Left renal cortex interstitium (tissue), 4 donors: Measurements from ENCODE around the gene FBXO31. TPM values are rescaled to one million over a fixed set of nuclear protein-coding genes. Genes with fewer than 3 reads are reported as not detected.
A peak's percentile ranks its signal among the peaks of the same experiment; 100 is the strongest.

Experiments used
- DNase-seq, 4 donors: peaks; one replicate each; pipeline ENCODE4 v3.0.0-alpha.2; 2013; ENCODE audit warnings: low read depth in 4 of 4, low spot score in 2 of 4, missing footprints in 1 of 4
- polyA plus RNA-seq, 4 donors: library from polyadenylated mRNA; unstranded; fragments of 120-200 nt; gene quantifications; one replicate each; pipeline ENCODE4 v1.2.1, GENCODE V29; 2013; ENCODE audit not compliant: insufficient read length in 4 of 4

FBXO31 gene
- 10 to 100 TPM; 20.7 to 29.5 (median 24.7) TPM for polyA plus RNA-seq

DNA sequence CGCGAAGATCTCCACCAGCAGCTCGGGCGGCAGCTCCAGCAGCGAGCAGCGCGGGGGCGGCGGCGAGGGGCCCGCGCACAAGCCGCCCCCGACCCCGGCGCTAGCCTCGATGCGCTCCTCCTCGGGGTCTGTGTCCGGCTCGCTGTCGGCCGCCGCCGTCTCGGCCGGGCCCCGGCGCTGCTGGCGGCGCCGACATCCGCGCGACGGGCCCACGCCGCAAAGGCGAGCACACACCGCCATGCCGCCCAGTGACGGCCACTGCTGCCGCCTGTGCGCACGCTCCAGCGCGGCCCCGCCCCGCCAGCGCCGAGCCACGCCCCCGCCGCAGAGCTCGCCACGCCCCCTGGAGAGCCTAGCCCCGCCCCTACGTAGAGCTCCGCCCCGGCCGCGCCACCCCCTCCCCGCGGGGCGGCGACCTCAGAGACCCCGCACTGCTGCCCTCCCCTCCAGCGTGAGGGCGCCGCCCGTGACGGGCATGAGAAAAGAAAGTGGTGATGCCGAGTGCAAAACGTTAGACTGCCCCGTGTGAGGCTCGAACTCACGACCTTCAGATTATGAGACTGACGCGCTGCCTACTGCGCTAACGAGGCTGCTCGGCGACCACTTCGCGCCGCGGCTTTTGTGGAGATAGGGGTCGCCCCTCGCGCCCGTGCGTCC is at the start of gene FBXO31:
Gene FBXO31 (minus strand): TSS at position 272 of the 657 bp plus-strand sequence. CDS start 32 bp downstream, at position 240.
- DNase-seq = peak; percentile 79 to 87 (median 82)

DNA sequence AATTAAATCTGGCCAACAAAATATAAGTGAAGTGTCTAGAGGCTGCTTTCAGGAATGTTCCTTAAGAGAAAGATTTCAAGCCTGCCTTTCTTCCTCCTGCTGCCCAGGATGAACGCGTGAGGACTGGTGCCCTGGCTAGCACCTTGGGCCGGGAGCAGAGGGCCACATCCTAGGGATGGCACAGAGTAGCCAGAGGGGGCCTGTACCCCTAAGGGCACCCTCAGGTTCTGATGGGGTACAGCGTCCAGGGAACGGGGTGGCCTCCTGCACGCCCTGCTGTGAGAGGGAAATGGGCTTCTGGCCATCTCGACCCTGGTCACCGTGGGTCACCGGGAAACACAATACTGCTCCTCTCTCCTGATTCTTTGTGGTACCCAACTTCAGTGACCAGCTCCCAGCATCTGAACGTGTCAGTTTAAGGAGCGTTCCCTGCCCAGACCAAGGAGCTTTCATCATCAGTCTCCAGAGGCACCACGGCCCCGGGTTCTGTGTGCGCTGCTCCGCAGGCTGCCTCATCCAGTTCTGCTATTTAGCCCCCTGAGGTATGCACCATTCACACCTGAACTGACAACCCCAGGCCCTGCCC is 48.8 kb upstream of the FBXO31 start:
- DNase-seq = no peak

DNA sequence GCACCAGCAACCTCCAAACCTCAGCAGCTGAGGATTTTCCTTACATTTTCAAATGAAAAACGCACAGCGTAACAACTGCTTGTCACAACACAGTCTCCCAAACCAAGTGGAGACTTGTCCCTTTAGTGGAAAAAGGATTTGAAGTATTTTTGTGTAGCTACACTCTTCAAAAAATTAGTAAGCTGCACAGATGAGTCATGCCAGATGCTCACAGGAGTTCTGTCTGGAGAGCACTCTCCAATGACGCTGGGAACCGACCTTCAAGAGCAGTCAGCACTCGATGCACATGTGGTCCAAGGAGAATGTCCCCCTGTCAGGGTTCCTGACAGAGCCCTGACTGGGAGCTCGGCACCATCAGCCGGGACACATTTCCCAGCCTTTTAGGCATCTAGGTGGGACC is 48.4 kb upstream of the FBXO31 start:
- DNase-seq = no peak

DNA sequence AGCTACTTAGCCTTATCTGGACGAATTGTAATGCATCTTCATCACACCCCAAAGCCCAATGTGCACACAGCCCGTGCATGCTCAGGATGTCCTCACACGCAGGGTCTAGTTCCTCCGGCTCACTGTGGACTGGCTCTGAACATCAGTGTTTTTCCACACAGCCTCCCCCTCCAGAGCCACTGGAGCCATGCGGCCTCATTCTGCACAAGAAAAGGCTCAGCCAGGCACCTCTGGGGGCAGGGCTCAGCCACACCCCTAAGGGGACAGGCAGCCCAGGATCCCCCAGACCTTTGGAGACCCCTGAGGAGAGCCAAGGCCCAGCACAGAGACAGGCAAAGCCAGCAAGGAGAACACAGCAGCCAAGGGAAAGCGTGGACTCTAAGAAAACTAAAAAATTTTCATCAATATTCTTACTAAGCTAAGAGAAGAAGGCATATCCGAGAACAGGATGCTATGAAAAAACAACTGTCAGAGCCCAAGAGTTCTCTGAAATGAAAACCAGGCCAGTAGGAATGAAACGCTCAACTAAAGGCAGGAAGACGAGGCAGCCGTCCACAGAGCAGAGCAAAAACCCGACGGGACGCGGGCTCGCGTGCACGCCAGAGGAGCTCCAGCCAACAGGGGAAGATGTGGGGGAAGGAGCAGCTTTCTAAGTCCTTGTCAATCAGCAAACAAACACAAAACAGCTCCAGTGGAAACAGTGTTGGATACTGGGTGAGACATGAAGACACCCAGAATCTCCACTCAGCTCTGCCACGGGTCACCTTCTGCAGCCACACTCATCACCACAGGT is 43.0 kb upstream of the FBXO31 start:
- DNase-seq = no peak

DNA sequence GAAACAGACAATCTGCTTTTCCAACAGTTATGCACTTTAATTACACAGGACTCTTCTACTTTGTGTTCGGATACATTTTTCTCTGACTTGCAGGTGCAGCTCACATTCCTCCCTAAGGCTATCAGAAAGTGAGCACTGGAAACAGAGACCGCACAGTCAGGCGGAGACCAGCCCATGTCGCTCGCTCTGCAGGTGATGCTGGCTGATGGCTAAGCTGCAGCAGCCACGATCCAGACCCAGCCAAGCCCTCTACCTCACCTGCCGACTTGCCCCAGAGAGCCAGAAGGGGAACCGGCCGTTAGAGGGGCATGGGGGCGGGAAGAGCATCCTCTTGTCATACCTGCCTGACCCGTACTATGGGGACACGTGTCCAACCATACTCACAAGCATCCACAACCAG is 42.4 kb upstream of the FBXO31 start:
- DNase-seq = no peak

GRCh38 chr16:87424266-87424665 is 40.7 kb upstream of the FBXO31 start:
- DNase-seq = no peak

DNA sequence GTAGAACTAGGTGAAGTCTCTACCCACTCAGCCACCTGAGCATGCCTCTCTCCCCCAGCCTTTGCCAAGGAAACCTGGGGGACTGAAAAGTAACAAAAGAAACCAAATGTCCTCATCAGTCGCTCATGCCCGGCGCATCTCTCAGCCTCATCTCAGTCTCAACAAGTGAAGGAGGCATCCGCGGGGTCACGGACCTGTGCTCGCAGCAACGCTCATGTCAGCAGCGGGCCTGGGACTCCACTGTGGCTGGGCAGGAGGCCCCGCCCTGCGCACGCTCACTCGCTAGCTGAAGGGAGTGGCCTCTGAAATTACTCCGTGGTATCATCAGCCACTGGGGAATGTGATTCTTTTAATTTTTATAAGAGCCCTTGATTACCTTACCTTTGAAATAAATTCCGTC is 39.9 kb upstream of the FBXO31 start:
- no peak for DNase-seq

DNA sequence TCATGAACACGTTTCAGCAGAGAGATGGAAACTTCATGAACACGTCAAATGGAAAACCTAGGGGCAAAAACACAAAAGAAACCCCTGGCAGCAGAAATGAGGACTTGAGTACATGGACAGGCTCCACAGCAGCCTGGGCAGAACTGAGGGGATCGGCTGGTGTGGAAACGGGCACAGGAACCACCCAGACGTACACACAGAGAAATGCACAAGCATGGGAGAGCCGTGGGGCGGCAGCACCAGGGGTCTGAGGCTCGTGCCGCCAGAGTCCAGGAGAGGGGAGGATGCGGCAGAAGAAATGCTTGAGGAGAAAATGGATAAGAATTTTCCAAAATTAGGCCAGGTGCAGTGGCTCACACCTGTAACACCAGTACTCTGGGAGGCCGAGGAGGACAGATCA is 38.5 kb upstream of the FBXO31 start:
- no peak for DNase-seq

- DNase-seq = no peak
Observed at GRCh38 chr16:87421003-87421912, 37.7 kb upstream of the FBXO31 start.

DNA sequence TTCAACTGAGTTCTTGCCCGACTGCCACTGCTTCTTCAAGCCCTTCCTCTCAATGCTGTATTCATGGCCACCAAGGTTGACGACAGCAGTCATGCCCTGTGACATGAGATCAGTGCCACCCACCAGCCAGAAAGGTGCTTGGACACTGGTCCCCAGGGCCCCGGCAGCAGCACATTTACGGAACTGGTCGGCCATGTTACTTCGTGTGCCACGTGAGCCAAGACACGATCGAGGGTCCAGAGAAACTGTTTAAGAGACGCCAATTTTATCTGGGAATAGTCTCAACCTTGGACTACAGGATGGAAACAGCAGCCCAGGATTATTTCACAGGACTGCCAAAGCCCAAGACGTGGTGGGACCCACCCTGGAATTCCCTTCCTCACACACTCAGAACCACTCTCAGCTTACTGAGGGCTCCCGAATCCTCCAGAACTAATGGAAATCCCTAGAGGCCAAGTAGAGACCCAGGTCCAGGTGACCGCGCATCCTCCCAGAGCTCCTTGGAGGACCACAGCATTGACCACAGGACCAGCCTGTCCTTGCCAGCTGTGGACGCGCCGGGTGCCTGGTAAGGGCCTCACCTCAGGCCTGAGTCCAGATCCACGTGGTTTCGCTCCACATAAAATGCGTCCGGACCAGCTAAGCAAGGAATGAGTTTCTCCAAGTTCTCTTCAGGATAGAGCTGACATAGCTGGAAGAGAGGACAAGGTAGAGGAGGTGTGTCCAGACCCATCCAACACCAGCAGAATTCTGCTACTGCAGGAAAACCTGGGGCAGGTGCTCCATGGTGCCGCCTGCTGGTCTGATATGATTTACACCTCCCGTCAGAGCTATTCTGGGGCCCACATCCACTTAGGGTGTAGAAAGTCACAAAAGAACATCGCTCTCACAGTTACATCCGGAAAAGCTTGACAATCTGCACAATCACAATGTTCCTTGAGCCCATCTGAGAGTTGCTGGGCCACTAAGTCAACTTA is 36.7 kb upstream of the FBXO31 start:
- DNase-seq = no peak

- DNase-seq = no peak
Observed at GRCh38 chr16:87418644-87419043, 35.1 kb upstream of the FBXO31 start.

GRCh38 chr16:87418216-87418615 is 34.6 kb upstream of the FBXO31 start:
- no peak for DNase-seq

GRCh38 chr16:87417528-87417910 is 33.9 kb upstream of the FBXO31 start:
- DNase-seq = no peak

DNA sequence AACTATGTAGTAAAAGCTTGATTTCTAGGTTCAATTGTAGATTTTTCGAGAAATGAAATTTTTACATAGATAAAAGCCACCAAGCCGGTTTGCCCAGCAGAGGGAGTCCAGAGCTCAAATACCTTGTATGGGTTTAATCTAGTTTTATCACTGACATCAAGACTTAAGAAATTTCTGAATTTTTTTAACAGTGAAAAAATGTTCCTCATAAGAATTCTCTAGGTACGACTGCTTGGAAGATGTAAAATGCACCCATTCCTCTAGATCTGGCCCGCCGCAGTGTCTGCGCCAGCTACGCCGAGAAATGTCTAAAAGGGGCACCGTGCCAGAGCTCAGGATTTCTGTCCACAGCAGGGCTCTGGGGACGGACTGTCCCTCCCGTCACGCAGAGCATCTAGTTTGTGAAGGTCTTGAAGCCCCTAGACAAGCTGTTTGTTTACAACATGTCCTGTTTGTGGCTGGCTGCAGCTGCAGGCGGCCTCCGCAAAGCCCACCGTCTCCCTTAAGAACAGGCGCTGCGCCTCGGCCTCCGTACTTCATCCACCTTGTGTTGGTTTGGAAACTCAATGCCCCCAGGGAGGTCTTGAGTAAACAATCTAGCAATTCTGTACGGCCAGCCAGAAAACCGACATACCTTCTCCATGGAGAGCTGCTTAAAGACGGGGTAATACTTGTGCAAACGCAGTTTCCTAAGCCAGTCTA is 33.4 kb upstream of the FBXO31 start:
- no peak for DNase-seq

DNA sequence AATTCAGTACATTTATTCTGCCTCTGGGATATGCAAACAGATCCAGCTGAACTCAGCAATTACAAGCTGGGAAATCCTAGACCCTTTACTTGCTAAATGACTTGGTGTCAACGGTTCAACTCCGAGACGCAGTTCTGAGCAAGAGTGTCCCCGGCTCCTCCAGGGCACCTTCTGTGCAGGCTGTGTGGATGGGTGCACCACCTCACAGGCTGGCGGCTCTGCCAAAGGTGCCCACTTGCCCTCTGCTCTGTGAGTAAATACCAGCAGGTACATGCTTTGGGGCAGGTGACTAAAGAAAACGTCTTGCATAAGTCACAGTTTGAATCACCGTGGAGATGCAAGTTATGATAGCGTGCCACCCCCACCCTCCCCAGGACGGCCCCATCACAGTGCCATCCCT is 31.9 kb upstream of the FBXO31 start:
- no peak for DNase-seq

DNA sequence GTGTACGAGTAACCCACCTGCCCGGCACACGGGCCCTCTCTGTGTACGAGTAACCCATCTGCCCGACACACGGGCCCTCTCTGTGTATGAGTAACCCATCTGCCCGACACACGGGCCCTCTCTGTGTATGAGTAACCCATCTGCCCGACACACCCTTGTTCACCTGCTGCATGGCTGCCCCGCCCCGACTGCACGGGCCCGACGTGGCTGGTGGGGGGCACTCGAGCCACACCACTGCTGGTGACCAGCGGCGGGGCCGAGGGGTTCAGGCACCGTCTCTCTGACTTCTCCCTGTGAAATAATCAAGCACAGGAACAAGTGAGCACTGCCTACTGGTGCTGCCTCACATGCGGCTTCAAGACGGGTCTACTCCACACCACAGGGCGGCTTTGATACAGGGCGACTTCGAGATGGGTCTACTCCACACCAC is 30.7 kb upstream of the FBXO31 start:
- no peak for DNase-seq

- no peak for DNase-seq
Observed at GRCh38 chr16:87412996-87413421, 29.4 kb upstream of the FBXO31 start.

DNA sequence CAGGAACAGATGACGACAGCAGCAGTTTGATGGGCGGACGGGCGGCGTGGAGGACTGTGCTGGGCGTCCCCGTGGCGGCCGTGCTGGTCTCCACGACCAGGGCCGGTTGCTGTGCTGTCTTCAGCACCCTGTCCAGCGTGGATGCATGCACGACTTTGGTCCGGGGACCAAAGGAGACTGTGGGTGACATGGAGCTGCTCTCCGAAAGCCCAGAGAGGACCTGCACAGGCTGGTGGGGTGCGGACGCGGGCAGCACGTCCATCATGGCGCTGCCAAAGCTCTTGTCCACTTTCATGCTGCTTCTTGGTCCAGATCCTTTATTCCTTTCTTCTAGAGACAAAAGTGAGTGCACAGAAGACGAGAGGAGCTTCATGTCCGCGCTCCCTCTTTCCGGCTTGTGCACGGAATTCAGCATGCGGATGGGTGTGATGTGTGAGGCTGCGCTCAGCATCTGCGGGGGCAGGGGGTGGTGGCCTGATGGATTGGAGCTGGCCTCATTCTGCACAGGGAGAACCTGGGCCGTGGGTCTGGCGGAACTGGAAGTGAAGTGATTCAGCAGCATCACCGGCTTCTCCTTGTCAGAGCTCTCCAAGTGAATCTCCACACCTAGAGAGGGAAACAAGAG is 28.9 kb upstream of the FBXO31 start:
- no peak for DNase-seq
